Measurements from ENCODE around the gene UNC5CL. TPM values are rescaled to one million over a fixed set of nuclear protein-coding genes. Genes with fewer than 3 reads are reported as not detected.

The UNC5CL gene
- total and polyA plus RNA-seq, 2 of the 8 experiments (the other 6 are each of a cell fraction or from before 2014, with no cell fraction given) = 1.3 to 1.7 TPM

DNA sequence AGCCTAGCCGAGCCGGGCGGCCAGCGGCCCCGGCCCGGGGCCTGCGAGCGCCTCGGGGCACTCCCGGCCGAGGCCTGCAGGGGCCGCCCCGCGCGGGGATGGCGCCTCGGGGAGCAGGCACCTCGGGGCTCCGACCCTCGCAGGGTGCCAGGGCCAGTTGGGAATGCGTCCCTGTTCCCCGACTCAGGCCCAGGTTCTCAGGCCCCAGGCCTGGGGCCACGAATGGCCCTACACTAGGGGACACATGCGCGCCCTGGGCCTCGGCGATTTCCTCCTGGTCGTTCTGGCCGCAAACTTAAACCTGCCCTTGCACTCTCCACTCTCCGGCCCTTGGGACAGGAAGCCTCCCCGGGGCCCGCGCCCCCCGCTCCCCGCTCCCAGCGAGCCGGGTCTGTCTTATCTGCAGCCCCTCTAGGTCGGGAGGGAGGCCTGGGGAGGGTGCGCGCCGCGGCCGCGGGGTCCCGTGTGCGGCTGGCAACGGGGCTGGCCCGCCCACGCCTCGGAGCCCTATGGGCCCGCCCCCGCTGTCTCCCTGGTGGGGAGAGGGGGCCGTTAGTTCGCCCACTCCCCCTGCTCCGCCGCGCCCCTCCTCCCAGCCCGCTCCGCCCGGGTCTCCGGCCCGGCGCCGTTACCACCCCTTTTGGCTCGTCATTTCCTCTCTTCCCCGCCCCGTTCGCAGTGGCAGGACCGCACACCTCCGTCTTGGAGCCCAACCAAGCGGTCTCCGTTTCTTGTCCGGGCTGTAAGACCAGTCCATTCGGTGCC lies 34.4 kb upstream of the UNC5CL start:
- peaks cover 0 to 7% of the 10 kb centered on the region in 2 experiments for H4K20me1 ChIP-seq (replicated peaks in 1 of 2; ENCODE audit: control insufficient read depth in 1 of 2, insufficient read depth in 2 of 2, low read length in 2 of 2)
- H2BK15ac ChIP-seq (ENCODE audit: low read length) = no peak overlapping the region
- CTCF ChIA-PET (ENCODE audit: partially characterized antibody) = interaction anchor here (0.8 kb wide), 1 partner anchor 28 kb away, joined by 3 read pairs; no protein-coding TSS in a partner anchor
- peak; percentile 41 to 85 for DNase-seq (ENCODE audit: low read depth in 1 of 2, low spot score in 2 of 2)
- peak overlapping the region; percentile 83 for H4K5ac ChIP-seq (ENCODE audit: insufficient read length, low read depth, low read length)
- peak overlapping the region; percentile 91; the same call in 1 of the 2 replicates for H4K8ac ChIP-seq (ENCODE audit: extremely low read depth, insufficient read depth, low read length)
- peak overlapping the region; percentile 87 for H4K91ac ChIP-seq (replicated peaks; ENCODE audit: insufficient read length, low read length)
- H3K4me3 ChIP-seq (ENCODE audit: extremely low read depth in 1 of 4, insufficient read depth in 2 of 4, low read depth in 3 of 4, low read length in 4 of 4) = peak overlapping the region; percentile 83 to 96 (median 92)
- peaks cover 2 to 5% (median 4%) of the 10 kb centered on the region in 4 experiments; a peak in 3 of 7 replicates for H3K4me1 ChIP-seq (replicated peaks in 1 of 4; ENCODE audit: control insufficient read depth in 3 of 4, insufficient read depth in 4 of 4, low read length in 3 of 4)
- H2AFZ ChIP-seq (ENCODE audit: low read length) = no peak overlapping the region
- peaks cover 11% of the 10 kb centered on the region for H3K23me2 ChIP-seq (ENCODE audit: low read depth, low read length)
- H3K27me3 ChIP-seq (replicated peaks in 1 of 4; ENCODE audit: control insufficient read depth in 3 of 4, extremely low read depth in 1 of 4, insufficient read depth in 3 of 4, low read length in 3 of 4) = no peaks in the 10 kb centered on the region
- peaks cover 37 to 48% of the 10 kb centered on the region in 2 experiments for H3K79me2 ChIP-seq (ENCODE audit: control insufficient read depth in 1 of 2, insufficient read depth in 2 of 2, low read length in 2 of 2)
- no peaks in the 10 kb centered on the region for H3K9me3 ChIP-seq (ENCODE audit: insufficient read depth in 2 of 2, low read depth in 1 of 2, low read length in 1 of 2)
- H3K9ac ChIP-seq (replicated peaks in 1 of 4; ENCODE audit: extremely low read depth in 1 of 4, low read depth in 3 of 4, low read length in 3 of 4) = peak overlapping the region; percentile 76 to 94 (median 89)
- no peak for FAIRE-seq
- peak overlapping the region; percentile 88 for H3K4ac ChIP-seq (replicated peaks; ENCODE audit: insufficient read length, low read depth, low read length)
- H2BK5ac ChIP-seq (ENCODE audit: low read depth, low read length) = peak overlapping the region; percentile 47; the same call in 1 of the 2 replicates
- H3K14ac ChIP-seq (ENCODE audit: insufficient read length) = no peak overlapping the region
- H2AK5ac ChIP-seq (ENCODE audit: low read depth, low read length) = peak overlapping the region; percentile 14; the same call in 1 of the 2 replicates
- no peak overlapping the region for H2BK12ac ChIP-seq (ENCODE audit: low read depth, low read length)
- peak overlapping the region; percentile 96 for H3K27ac ChIP-seq (ENCODE audit: low read depth, low read length)
- peak overlapping the region; percentile 97 for H3K56ac ChIP-seq (replicated peaks; ENCODE audit: insufficient read length, low read depth, low read length)
- H3K36me3 ChIP-seq (ENCODE audit: control insufficient read depth in 2 of 4, insufficient read depth in 4 of 4, low read length in 3 of 4) = peaks cover 0 to 11% (median 2%) of the 10 kb centered on the region in 4 experiments; a peak in 4 of 8 replicates
- H2BK20ac ChIP-seq (ENCODE audit: low read length) = no peak overlapping the region
- POLR2A ChIA-PET (ENCODE audit: partially characterized antibody) = interaction anchor here (0.6 to 2.6 kb wide), 5 partner anchors 15 to 46 kb away, joined by 3 to 9 read pairs (median 4); partner anchors contain the start of gene APOBEC2
- no peak overlapping the region for H3K23ac ChIP-seq (ENCODE audit: insufficient read length)
- H3K18ac ChIP-seq (ENCODE audit: extremely low read depth, low read length) = peak overlapping the region; percentile 56
- H3K4me2 ChIP-seq (ENCODE audit: insufficient read depth in 1 of 2, low read depth in 2 of 2, low read length in 2 of 2) = peak overlapping the region; percentile 89 to 98
- H2BK120ac ChIP-seq (replicated peaks; ENCODE audit: low read depth, low read length) = no peak overlapping the region
- WGBS, 2 experiments (ENCODE audit: extremely low coverage in 1 of 2, insufficient coverage in 1 of 2, insufficient read length in 1 of 2, insufficient replicate concordance in 2 of 2, low coverage in 1 of 2, low lambda C conversion rate in 2 of 2, missing lambda C conversion rate in 1 of 2) = 1% methylated on average over 52 of the region's 74 CpGs; no CpG with 5 or more reads in 1 of the 2 experiments
- H3K79me1 ChIP-seq (ENCODE audit: low read depth, low read length) = no peaks in the 10 kb centered on the region
- TF ChIP-seq CBX8 (IDR thresholded peaks at IDR 0.05; ENCODE audit: borderline replicate concordance, low read depth, low read length) (no peak), YY1 (IDR thresholded peaks at IDR 0.05; ENCODE audit: low read depth, low read length) (no peak), SRF (IDR thresholded peaks at IDR 0.05; ENCODE audit: low read depth, low read length) (no peak), TAF7 (optimal IDR thresholded peaks at IDR 0.05; ENCODE audit: borderline replicate concordance, low read depth, low read length) (no peak), BCL11A (IDR thresholded peaks at IDR 0.05; ENCODE audit: low read depth in 2 of 2, low read length in 2 of 2) (no peak), BRCA1 (IDR thresholded peaks at IDR 0.05; ENCODE audit: low read depth, low read length) (no peak), HDAC2 (IDR thresholded peaks at IDR 0.05; ENCODE audit: borderline replicate concordance in 1 of 2, low read depth in 2 of 2, low read length in 2 of 2) (no peak), KDM4A (IDR thresholded peaks at IDR 0.05; ENCODE audit: low read depth, low read length, severe bottlenecking) (peak; percentile 64), MAFK (IDR thresholded peaks at IDR 0.05; ENCODE audit: low read depth, low read length) (no peak), ZNF274 (IDR thresholded peaks at IDR 0.05; ENCODE audit: borderline replicate concordance, extremely low read depth, low read length) (no peak)

Data from H1 (cell line).